CD4-positive, alpha-beta memory T cell (primary cell): ENCODE measurements around the gene PHPT1. TPM values are rescaled to one million over a fixed set of nuclear protein-coding genes. Genes with fewer than 3 reads are reported as not detected.

Experiments
- CTCF ChIA-PET: fragments of 350-600 bp; sonication (Branson Sonifier 250); formaldehyde crosslinking; loops from one replicate; lab custom pipeline; 2021; ENCODE audit warnings: inconsistent platforms; ENCODE audit not compliant: partially characterized antibody; lab: Charles Lee
- POLR2A ChIA-PET: fragments of 350-600 bp; sonication (Branson Sonifier 250); formaldehyde crosslinking; loops from one replicate; lab custom pipeline; 2021; ENCODE audit not compliant: partially characterized antibody; lab: Charles Lee
- DNase-seq, 5 donors: peaks; one replicate each; pipeline versions ENCODE4 v3.0.0 to v3.0.0-alpha.2; 2020 to 2022; ENCODE audit warnings: mixed read lengths in 1 of 5
- H3K27ac ChIP-seq: one replicate; pipeline ENCODE4 v1.7.0; 2013; ENCODE audit warnings: low read depth, low read length
- H3K27me3 ChIP-seq: 2 replicates; pipeline ENCODE4 v1.7.0; 2013; ENCODE audit warnings: mild to moderate bottlenecking, low read length, moderate library complexity; ENCODE audit not compliant: insufficient read depth
- H3K36me3 ChIP-seq: 2 replicates; pipeline ENCODE4 v1.7.0; 2013; ENCODE audit warnings: mild to moderate bottlenecking, low read length, moderate library complexity; ENCODE audit not compliant: insufficient read depth
- H3K4me1 ChIP-seq: 2 replicates; pipeline ENCODE4 v1.7.0; 2013; ENCODE audit warnings: mild to moderate bottlenecking, low read length, moderate library complexity; ENCODE audit not compliant: insufficient read depth
- H3K4me3 ChIP-seq, 2 donors: one replicate each; pipeline ENCODE4 v1.7.0; 2013; ENCODE audit warnings: low read length in 2 of 2, mild to moderate bottlenecking in 1 of 2
- H3K9me3 ChIP-seq, 2 donors: one replicate each; pipeline ENCODE4 v1.7.0; 2013; ENCODE audit warnings: low read length in 2 of 2, control low read depth in 1 of 2; ENCODE audit not compliant: control insufficient read depth in 1 of 2
- H3K27ac Mint-ChIP-seq, 7 donors: one replicate each; pipeline ENCODE4 v1.8.0; 2020 to 2021; ENCODE audit warnings: mixed read lengths in 7 of 7, mild to moderate bottlenecking in 6 of 7, inconsistent platforms in 3 of 7, moderate library complexity in 3 of 7
- H3K27me3 Mint-ChIP-seq, 2 donors: one replicate each; pipeline ENCODE4 v1.8.0; 2020 to 2021; ENCODE audit warnings: mixed read lengths in 2 of 2
- H3K36me3 Mint-ChIP-seq, 2 donors: one replicate each; pipeline ENCODE4 v1.8.0; 2020 to 2021; ENCODE audit warnings: mixed read lengths in 2 of 2, inconsistent platforms in 1 of 2, mild to moderate bottlenecking in 1 of 2
- H3K4me1 Mint-ChIP-seq, 4 donors: one replicate each; pipeline ENCODE4 v1.8.0; 2020 to 2021; ENCODE audit warnings: mixed read lengths in 4 of 4, mild to moderate bottlenecking in 1 of 4
- H3K4me3 Mint-ChIP-seq, 8 donors: one replicate each; pipeline ENCODE4 v1.8.0; 2020 to 2021; ENCODE audit warnings: mixed read lengths in 8 of 8, mild to moderate bottlenecking in 7 of 8, moderate library complexity in 6 of 8, inconsistent platforms in 3 of 8
- H3K9me3 Mint-ChIP-seq, 8 donors: one replicate each; pipeline ENCODE4 v1.8.0; 2020 to 2021; ENCODE audit warnings: mixed read lengths in 8 of 8, mild to moderate bottlenecking in 5 of 8, inconsistent platforms in 3 of 8, moderate library complexity in 1 of 8
- intact Hi-C: fragments of 100-400 bp; cut with micrococcal nuclease; formaldehyde crosslinking; loops from one replicate; pipeline ENCODE4 v1.15.1; 2023
- polyA plus RNA-seq, 2 donors: library from polyadenylated mRNA; unstranded; fragments of 300-500 nt; fragmentation: Illumina TruSeq; gene quantifications; one replicate each; pipeline ENCODE4 v1.2.3, GENCODE V29; 2021
- total RNA-seq, 2 experiments: library from RNA; stranded (reverse); gene quantifications; one replicate each; pipeline ENCODE4 v1.2.3, GENCODE V29; 2021

PHPT1 gene
- total and polyA plus RNA-seq, 4 experiments from 2014 or later = 41.3 to 94.0 (median 65.5) TPM

DNA sequence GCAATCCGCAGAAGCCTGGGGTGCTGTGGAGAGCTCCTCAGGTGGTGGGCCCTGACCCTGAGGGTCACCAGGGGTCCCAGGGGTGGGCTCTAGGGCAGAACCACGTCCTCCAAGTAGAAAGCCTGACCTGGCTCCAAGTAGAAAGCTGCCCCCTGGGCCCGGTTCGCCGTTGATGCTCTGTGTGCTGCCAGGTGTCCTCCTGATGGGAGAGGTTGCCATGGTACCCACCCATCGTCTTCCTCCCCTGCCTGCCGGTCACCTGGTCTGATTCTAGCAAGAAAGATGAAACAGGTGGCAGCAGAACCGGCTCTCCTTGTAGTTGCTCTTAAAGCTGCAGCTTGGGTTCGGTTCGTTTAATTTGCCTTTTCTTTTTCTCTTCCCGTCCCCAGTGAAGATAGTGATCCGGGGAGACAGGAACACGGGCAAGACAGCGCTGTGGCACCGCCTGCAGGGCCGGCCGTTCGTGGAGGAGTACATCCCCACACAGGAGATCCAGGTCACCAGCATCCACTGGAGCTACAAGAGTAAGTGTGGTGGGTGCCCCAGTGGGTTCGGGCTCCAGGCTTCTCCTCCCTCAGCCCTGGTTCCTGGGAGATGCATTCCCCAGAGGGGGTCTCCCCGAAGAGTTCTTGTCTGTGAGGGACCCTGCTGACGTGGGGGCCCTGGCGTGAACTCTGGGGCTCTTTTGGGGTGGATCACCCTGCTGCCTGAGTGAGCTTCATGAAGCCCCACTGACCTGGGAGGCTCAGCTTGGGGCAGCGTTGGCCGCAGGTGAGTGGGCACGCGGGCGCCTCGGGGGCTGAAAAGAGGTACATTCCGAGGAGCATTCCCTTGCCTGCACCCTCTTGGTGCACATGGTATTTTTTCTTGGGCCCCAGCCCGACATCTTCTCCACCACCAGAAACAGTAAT, 25.8 kb upstream of the PHPT1 start:
- Histone ChIP-seq H3K4me1 (no peaks in the 10 kb centered on the region), H3K36me3 (no peaks in the 10 kb centered on the region), H3K27ac (no peak overlapping the region), H3K4me3 (no peak overlapping the region), H3K9me3 (no peaks in the 10 kb centered on the region), H3K27me3 (no peaks in the 10 kb centered on the region)
- intact Hi-C loops = no loop called here
- Mint-ChIP-seq H3K4me1 (peaks cover 0 to 12% (median 4%) of the 10 kb centered on the region in 4 donors), H3K27me3 (no peaks in the 10 kb centered on the region), H3K36me3 (peaks cover 3 to 9% of the 10 kb centered on the region in 2 donors), H3K27ac (no peak overlapping the region), H3K9me3 (no peaks in the 10 kb centered on the region), H3K4me3 (no peak overlapping the region)
- POLR2A ChIA-PET = interaction anchor here (1.0 to 1.3 kb wide), 3 partner anchors 11 to 16 kb away, joined by 3 to 4 read pairs (median 3); partner anchors contain the start of gene RABL6
- CTCF ChIA-PET = interaction anchor here (0.6 to 1.3 kb wide), 2 partner anchors 89 to 212 kb away, joined by 3 read pairs; no protein-coding TSS in a partner anchor
- DNase-seq = peak in 1 of 5 donors; percentile 21

DNA sequence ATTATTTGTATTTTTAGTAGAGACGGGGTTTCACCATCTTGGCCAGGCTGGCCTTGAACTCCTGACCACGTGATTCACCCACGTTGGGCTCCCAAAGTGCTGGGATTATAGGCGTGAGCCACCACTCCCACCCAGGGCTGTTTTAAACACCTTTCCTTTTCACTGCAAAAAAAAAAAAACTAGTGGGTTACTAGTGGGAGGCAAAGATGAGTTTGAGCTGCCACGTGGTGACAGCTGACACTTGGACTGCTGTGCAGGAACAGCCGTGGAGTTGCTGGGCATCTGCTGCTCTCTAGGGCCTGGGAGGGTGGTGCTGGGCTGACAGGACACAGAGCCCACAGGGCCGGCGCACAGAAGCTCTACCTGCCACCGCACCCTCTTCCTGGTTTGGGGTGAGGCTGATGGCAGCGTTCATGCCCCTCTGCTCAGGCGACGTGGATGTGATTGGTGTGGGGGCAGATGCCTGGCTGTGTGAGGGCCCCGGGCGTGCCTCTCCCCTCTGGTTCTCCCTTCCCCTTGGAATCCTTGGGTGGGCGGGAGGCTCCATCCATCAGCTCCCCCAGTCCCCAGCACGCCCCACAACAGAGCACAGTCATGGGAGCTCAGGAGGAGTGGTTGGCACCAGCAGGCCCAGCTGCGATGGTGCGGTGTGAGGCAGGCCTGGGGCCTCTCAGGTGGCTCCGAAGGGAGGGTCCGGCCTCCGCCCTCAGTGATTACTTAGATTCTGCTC, 24.5 kb upstream of the PHPT1 start:
- peak in 1 of 5 donors; percentile 16 for DNase-seq
- H3K27ac ChIP-seq = no peak overlapping the region
- H3K4me1 ChIP-seq = no peaks in the 10 kb centered on the region
- Mint-ChIP-seq H3K27me3 (no peaks in the 10 kb centered on the region), H3K9me3 (no peaks in the 10 kb centered on the region), H3K4me3 (peak overlapping the region in 1 of 8 donors; percentile 10), H3K36me3 (peaks cover 3 to 15% of the 10 kb centered on the region in 2 donors), H3K27ac (no peak overlapping the region), H3K4me1 (peaks cover 0 to 8% (median 2%) of the 10 kb centered on the region in 4 donors)
- intact Hi-C loops = no loop called here
- no peaks in the 10 kb centered on the region for H3K27me3 ChIP-seq
- ChIA-PET POLR2A (interaction anchor here (1.3 kb wide), 1 partner anchor 17 kb away, joined by 4 read pairs; the partner anchor contains the start of gene RABL6), CTCF (no interaction called here)
- no peak overlapping the region for H3K4me3 ChIP-seq
- H3K9me3 ChIP-seq = no peaks in the 10 kb centered on the region
- peaks cover 7% of the 10 kb centered on the region for H3K36me3 ChIP-seq

DNA sequence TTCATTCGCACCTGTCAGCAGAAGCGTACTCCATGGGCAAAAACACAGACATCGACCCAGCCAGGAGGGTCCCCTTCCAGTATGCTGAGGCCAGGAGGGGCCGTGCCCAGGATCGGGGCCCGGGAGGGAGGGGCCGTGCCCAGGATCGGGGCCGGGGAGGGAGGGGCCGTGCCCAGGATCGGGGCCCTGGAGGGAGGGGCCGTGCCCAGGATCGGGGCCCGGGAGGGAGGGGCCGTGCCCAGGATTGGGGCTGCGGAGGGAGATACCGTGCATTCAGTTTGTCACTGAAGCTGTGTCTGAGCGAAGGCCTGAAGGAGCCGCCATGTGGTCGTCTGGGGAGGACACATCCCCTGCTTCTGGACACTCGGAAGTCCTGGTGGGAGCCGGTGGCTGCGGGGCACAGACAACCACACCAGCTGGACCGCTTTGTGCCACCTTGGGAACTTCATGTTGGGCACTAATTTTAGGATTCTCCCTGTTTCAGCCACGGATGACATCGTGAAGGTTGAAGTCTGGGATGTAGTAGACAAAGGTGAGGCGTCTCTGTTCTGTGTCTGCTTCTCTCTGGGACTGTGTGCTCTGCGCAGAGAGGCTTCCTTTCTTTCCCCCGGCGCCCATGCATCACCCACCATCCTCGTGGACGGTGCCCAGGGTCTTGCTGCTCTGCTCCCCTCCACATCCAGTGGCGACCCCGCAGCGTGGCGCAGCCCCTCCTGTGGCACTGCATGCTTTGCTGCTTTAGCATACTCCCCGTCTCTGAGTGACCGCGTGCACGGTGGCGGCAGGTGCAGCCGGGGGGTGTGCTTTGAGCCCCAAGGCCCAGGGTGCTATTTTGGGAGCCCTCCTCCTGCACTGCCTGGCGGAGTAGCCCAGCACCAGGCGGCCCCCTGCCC, 23.7 kb upstream of the PHPT1 start:
- ChIA-PET POLR2A (no interaction called here), CTCF (no interaction called here)
- intact Hi-C loops = no loop called here
- H3K9me3 ChIP-seq = no peaks in the 10 kb centered on the region
- Mint-ChIP-seq H3K4me3 (no peak overlapping the region), H3K27ac (no peak overlapping the region), H3K4me1 (peaks cover 0 to 6% (median 2%) of the 10 kb centered on the region in 4 donors), H3K27me3 (no peaks in the 10 kb centered on the region), H3K36me3 (peaks cover 3 to 17% of the 10 kb centered on the region in 2 donors), H3K9me3 (no peaks in the 10 kb centered on the region)
- H3K27me3 ChIP-seq = no peaks in the 10 kb centered on the region
- H3K36me3 ChIP-seq = peaks cover 14% of the 10 kb centered on the region
- no peak overlapping the region for H3K4me3 ChIP-seq
- H3K4me1 ChIP-seq = no peaks in the 10 kb centered on the region
- H3K27ac ChIP-seq = no peak overlapping the region
- DNase-seq = peak in 1 of 5 donors; percentile 35

DNA sequence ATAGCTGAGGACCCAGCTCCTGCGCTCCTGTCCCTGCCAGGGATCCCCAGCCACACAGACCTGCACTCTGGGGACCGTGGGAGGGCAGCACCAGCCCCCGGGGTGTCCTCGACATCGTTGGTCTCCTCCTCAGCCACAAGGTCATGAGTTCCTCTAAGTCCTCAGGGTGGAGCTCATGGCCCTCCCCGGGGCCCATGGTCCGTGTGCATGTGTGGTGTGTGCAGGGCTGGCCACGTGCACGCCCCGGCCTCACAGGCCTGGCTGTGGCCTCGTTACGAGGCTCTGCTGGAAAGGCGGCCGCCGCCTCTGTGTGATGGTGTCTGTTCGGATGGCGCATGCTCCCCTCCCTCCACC, 23.0 kb upstream of the PHPT1 start:
- Histone ChIP-seq H3K9me3 (no peaks in the 10 kb centered on the region), H3K27me3 (no peaks in the 10 kb centered on the region), H3K36me3 (peaks cover 14% of the 10 kb centered on the region), H3K27ac (no peak overlapping the region), H3K4me1 (no peaks in the 10 kb centered on the region), H3K4me3 (no peak overlapping the region)
- DNase-seq = peak in 1 of 5 donors; percentile 12
- Mint-ChIP-seq H3K4me1 (no peaks in the 10 kb centered on the region), H3K4me3 (no peak overlapping the region), H3K9me3 (no peaks in the 10 kb centered on the region), H3K27me3 (no peaks in the 10 kb centered on the region), H3K36me3 (peaks cover 3 to 20% of the 10 kb centered on the region in 2 donors), H3K27ac (no peak overlapping the region)
- POLR2A ChIA-PET = no interaction called here
- intact Hi-C loops = no loop called here
- CTCF ChIA-PET = no interaction called here

DNA sequence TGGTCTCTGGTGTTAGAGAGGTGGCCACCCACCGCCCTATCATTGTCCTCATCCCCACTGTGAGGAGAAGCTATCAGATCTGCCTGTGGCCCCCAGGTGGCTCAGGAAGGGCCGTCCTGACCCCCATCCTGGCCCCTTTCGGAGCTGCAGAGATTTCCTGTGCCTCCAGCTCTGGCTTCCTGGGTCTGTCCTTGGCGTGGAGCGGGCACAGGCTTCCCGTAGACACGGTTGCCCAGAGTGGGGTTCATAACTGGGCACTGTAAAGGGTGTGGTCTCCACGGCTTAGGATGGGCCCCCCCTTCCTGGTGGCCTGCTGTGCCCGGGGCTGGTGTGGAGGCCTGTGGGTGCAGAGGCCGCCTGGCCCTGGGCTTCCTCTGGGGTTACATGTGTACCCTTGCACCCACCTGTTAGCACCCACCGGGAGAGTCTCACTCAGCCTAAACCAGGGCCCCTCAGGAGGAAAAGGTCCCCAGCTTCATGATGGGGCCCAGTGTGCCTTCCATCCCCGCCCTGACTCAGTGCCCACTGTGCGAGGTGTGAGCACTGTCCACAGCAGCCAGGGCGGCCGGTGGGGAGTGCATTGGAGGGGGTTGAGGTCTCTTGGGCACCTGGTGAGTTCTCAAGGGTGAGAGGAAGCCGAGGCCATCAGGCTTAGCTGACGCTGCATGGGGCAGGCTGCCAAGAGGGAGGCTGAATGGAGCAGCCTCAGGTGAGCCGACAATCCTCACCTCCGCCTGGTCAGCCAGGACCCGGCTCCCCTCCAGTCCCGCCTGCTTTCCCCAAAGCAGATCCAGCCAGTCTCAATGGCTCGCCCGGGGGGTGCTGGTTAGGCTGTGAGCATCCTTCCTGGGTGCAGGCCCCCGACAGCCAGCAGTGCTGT, 22.3 kb upstream of the PHPT1 start:
- intact Hi-C loops = no loop called here
- CTCF ChIA-PET = no interaction called here
- no peak overlapping the region for H3K4me3 Mint-ChIP-seq
- Histone ChIP-seq H3K4me1 (no peaks in the 10 kb centered on the region), H3K9me3 (no peaks in the 10 kb centered on the region), H3K4me3 (no peak overlapping the region), H3K36me3 (peaks cover 15% of the 10 kb centered on the region), H3K27ac (no peak overlapping the region), H3K27me3 (no peaks in the 10 kb centered on the region)
- peaks cover 3 to 22% of the 10 kb centered on the region in 2 donors for H3K36me3 Mint-ChIP-seq
- no peaks in the 10 kb centered on the region for H3K27me3 Mint-ChIP-seq
- peak in 1 of 5 donors; percentile 22 for DNase-seq
- POLR2A ChIA-PET = no interaction called here
- H3K9me3 Mint-ChIP-seq = no peaks in the 10 kb centered on the region
- H3K27ac Mint-ChIP-seq = no peak overlapping the region
- no peaks in the 10 kb centered on the region for H3K4me1 Mint-ChIP-seq

DNA sequence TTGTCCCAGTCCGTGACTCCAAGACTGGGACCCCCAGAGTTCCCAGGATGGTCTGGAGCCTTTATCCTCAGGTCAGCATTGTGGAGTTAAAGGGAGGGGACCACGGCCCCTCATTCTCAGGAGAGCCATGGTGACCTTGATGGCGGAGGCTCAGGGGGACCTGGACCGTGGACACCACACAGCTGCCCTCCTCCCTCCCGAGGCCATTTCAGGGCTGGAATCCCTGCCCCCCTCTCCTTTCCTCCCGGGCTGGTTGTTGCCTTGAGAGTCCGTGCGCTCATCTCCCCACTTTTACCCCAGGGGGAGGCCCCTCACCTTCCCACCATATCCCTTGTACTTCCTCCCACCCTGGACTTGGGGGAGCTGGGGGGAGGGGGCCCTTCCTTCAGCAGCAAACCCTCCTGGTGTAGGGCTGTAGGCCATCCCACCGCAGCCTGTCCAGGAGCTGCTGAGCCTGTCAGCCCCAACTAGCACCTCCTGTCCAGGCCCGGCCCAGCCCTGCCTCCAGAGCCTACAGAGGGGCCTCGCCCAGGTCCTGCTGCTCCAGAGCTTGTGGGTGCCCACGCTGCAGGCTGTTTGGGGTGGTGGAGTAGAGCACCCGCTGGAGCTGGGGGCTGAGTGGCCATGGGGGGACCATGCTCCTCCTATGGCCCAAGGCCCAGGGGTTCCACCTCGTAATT, 21.3 kb upstream of the PHPT1 start:
- H3K27ac ChIP-seq = no peak overlapping the region
- Mint-ChIP-seq H3K9me3 (no peaks in the 10 kb centered on the region), H3K4me1 (no peaks in the 10 kb centered on the region), H3K27me3 (no peaks in the 10 kb centered on the region), H3K27ac (no peak overlapping the region), H3K36me3 (peaks cover 8 to 27% of the 10 kb centered on the region in 2 donors), H3K4me3 (no peak overlapping the region)
- POLR2A ChIA-PET = no interaction called here
- CTCF ChIA-PET = no interaction called here
- H3K4me1 ChIP-seq = no peaks in the 10 kb centered on the region
- DNase-seq = peak in 1 of 5 donors; percentile 24
- H3K36me3 ChIP-seq = peaks cover 18% of the 10 kb centered on the region
- intact Hi-C loops = no loop called here
- no peaks in the 10 kb centered on the region for H3K9me3 ChIP-seq
- no peaks in the 10 kb centered on the region for H3K27me3 ChIP-seq
- H3K4me3 ChIP-seq = no peak overlapping the region
